Stimulated activated naive CD8-positive, alpha-beta T cell treated with anti-CD3 and anti-CD28 coated beads, Interleukin-15, Interleukin-2, amounts not matched to agents 100 U/mL and 50 U/mL, for 24 hours (primary cell): ENCODE data around the gene LAMP1.
"Not testable (repeated sequence)": the region's sequence is repeated elsewhere in the genome, so short reads cannot be mapped to it uniquely, and the experiment has no call there.

Source experiments
- ATAC-seq: fragments of 150-1000 bp; cut with Tn5 transposase; one replicate; pipeline ENCODE4 v1.10.0; 2021
- DNase-seq: peaks from one replicate; pipeline ENCODE4 v3.0.0; 2021

Gene LAMP1

GRCh38 chr13:113327766-113328471, 30.9 kb downstream of the LAMP1 start:
- DNase-seq (no peak), ATAC-seq (no peak)

- no peak for ATAC-seq
Measured at GRCh38 chr13:113328851-113329250, 31.8 kb downstream of the LAMP1 start.

GRCh38 chr13:113329656-113330312, 32.7 kb downstream of the LAMP1 start:
- DNase-seq: no peak
- no peak for ATAC-seq

More at GRCh38 chr13:113328851-113329250, 31.8 kb downstream of the LAMP1 start:
- DNase-seq: no peak

GRCh38 chr13:113332615-113333014, 35.6 kb downstream of the LAMP1 start:
- ATAC-seq: no peak
- no peak for DNase-seq

GRCh38 chr13:113333076-113333475, 36.0 kb downstream of the LAMP1 start:
- DNase-seq (no peak), ATAC-seq (peak; percentile 14)

- DNase-seq (no peak), ATAC-seq (no peak)
Measured at GRCh38 chr13:113337556-113337955, 40.5 kb downstream of the LAMP1 start.

- ATAC-seq (no peak), DNase-seq (no peak)
Measured at GRCh38 chr13:113337976-113338375, 40.9 kb downstream of the LAMP1 start.

GRCh38 chr13:113338451-113338850, 41.4 kb downstream of the LAMP1 start:
- DNase-seq: no peak
- ATAC-seq: no peak

- DNase-seq: no peak
- no peak for ATAC-seq
Measured at GRCh38 chr13:113342820-113343691, 46.0 kb downstream of the LAMP1 start.

GRCh38 chr13:113343692-113343968, 46.6 kb downstream of the LAMP1 start:
- ATAC-seq (no peak), DNase-seq (no peak)

- DNase-seq (no peak), ATAC-seq (no peak)
Measured at GRCh38 chr13:113345486-113345885, 48.4 kb downstream of the LAMP1 start.

- not testable (repeated sequence) for ATAC-seq
Measured at GRCh38 chr13:113347736-113348225, 50.7 kb downstream of the LAMP1 start.

GRCh38 chr13:113348591-113348990, 51.6 kb downstream of the LAMP1 start:
- DNase-seq (no peak), ATAC-seq (no peak)

More at GRCh38 chr13:113347736-113348225, 50.7 kb downstream of the LAMP1 start:
- DNase-seq: not testable (repeated sequence)

- DNase-seq (no peak), ATAC-seq (no peak)
Measured at GRCh38 chr13:113349050-113349449, 52.0 kb downstream of the LAMP1 start.

GRCh38 chr13:113349491-113349890, 52.5 kb downstream of the LAMP1 start:
- ATAC-seq (no peak), DNase-seq (no peak)

- DNase-seq (no peak), ATAC-seq (peak; percentile 23)
Measured at GRCh38 chr13:113350065-113350937, 53.3 kb downstream of the LAMP1 start.

- ATAC-seq: no peak
Measured at GRCh38 chr13:113350938-113351335, 53.9 kb downstream of the LAMP1 start.

GRCh38 chr13:113351514-113352026, 54.5 kb downstream of the LAMP1 start:
- ATAC-seq (no peak), DNase-seq (no peak)

More at GRCh38 chr13:113350938-113351335, 53.9 kb downstream of the LAMP1 start:
- DNase-seq: no peak

GRCh38 chr13:113353254-113353653, 56.2 kb downstream of the LAMP1 start:
- ATAC-seq: no peak

GRCh38 chr13:113354831-113355610, 58.0 kb downstream of the LAMP1 start:
- ATAC-seq (no peak), DNase-seq (no peak)

More at GRCh38 chr13:113353254-113353653, 56.2 kb downstream of the LAMP1 start:
- no peak for DNase-seq

GRCh38 chr13:113355621-113356020, 58.6 kb downstream of the LAMP1 start:
- ATAC-seq: no peak

More at GRCh38 chr13:113355621-113356020, 58.6 kb downstream of the LAMP1 start:
- no peak for DNase-seq
